Epithelial cell of esophagus (primary cell): ENCODE data around the gene TMEM205.

Experiments
- DNase-seq: peaks from one replicate; pipeline ENCODE4 v3.0.0; 2010; ENCODE audit warnings: low read depth
- H3K4me3 ChIP-seq: 2 replicates; pipeline ENCODE4 v1.5.1; 2011; ENCODE audit warnings: mild to moderate bottlenecking, low read length, control low read depth
- CTCF ChIP-seq: IDR thresholded peaks from 2 replicates; pipeline ENCODE4 v1.5.1; 2011; ENCODE audit warnings: low read depth, mild to moderate bottlenecking, low read length, control low read depth, inconsistent platforms; ENCODE audit not compliant: insufficient read depth; ENCODE audit errors: missing control alignments

TMEM205 gene

DNA sequence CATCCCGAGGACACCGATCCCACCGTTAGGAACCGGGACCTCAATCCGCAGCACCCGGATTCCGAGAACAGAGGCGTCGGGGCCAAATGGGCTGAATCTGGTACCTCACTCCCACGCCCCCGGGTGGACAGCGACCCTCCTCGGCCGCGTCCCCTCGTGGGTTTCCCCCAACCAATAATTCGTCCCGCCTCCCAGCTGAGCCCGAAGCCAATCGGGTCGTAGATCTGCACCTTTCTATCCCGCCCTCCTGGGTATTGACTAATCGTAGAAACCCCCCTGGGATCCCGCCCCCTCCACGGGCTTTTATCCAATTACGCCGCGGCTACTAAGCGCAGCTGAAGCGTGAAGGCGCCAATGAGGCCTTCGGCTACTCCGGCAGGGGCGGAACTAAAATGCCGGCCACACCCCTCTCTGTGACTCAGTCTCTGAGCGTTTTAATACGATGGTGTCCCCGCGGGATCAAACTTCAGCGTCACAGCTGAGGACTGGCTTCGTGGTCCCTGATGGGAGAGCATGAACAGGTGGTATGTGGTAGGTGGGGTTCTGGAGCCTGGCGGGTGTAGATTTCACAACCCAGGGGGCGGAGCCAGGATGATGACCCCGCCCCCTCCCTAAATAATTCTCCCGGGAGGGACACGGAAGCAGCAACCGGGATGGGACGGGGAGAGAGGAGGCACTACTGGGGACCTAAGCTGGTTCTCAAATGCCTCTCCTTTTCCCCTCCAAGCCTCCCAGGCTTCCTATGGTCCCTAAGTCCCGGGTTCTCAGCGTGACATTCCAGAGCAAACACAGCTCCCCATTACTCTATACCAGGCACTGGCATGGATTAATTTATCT, at the start of gene TMEM205, which contains the start of gene CCDC159:
TMEM205 (minus strand) TSS at position 165 of the 837 bp plus-strand sequence. CDS start 649 bp downstream, outside the sequence.
CCDC159 (plus strand) TSS at position 416 of the 837 bp plus-strand sequence; CDS start at position 504, 88 bp downstream.
- TF ChIP-seq CTCF: no peak
- peak; percentile 99 for DNase-seq
- H3K4me3 ChIP-seq: peak within 1 kb of the TSS; percentile 85

DNA sequence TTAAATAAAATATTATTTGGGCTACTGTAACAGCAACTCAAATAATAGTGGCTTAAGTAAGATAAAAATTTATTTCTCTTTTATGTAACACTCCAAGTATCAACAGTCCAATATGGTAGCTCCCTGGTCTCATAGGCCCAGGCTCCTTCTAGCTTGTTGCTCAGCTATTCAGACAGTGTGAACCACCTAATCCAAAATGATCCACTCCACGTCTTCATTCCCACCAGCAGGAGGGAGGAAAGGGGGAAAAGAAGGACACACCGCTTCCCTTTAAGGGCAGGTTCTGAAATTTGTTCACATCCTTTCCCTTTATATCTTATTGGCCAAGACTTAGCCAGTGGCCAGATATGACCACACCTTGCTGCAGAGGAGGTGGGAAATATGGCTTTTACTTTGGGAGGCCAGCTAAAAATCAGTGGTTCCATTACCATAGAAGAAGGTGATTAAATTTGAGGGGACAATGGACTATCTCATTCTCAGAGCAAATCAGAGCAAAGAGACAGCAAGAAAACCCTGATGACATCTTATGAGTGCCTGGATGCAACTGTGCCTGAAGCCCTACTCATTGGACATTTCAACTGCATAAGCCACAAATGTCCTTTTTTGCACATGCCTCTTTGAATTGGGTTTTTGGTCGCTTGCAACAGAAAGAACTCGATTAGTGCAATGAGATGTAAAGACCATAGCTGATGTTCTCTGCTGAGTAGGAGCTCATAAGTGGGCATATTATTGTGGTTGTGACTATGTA, 45.0 kb upstream of the TMEM205 start:
- TF ChIP-seq CTCF: no peak
- no peak overlapping the region for H3K4me3 ChIP-seq
- DNase-seq: no peak

GRCh38 chr19:11390359-11390758, 44.3 kb upstream of the TMEM205 start:
- DNase-seq: no peak
- no peak for TF ChIP-seq CTCF
- H3K4me3 ChIP-seq: no peak overlapping the region

- H3K4me3 ChIP-seq: no peak overlapping the region
- no peak for DNase-seq
- TF ChIP-seq CTCF: no peak
Measured at GRCh38 chr19:11387162-11388034, 41.3 kb upstream of the TMEM205 start.

DNA sequence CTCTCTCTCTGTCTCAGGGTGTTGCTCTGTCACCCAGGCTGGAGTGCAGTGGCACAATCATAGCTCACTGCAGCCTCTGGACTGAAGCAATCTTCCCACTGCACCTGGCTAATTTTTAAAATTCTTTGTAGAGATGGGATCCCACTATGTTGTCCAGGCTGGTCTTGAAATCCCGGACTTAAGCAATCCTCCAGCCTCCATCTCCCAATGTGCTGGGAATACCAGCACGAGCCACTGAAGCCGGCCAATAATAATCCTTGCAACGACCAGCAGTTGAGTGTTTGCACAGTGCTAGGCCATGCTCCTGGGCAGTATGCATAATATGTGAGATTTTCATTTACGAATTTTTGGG, 38.7 kb upstream of the TMEM205 start:
- no peak overlapping the region for H3K4me3 ChIP-seq
- no peak for DNase-seq
- TF ChIP-seq CTCF: no peak

DNA sequence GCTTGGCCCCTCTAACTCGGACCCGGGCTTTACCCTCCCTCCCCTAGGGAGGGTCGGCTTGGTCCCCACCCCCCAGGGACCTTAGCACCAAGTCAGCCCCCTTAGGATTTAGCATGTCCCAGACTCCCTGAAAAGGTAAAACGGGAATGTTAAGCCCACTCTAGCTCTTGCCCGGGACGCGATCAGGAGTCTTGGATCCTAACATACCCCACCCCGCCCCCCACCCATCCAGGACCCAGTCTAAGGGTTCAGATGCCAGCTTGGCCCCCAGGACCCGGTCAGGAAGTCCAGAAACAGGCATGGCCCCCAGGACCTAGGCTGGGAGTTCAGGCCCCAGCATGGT, 37.6 kb upstream of the TMEM205 start:
- no peak overlapping the region for H3K4me3 ChIP-seq
- TF ChIP-seq CTCF: no peak
- no peak for DNase-seq
